AG09309 (cell line): Measurements from ENCODE around the gene DSC2.
"Not testable (repeated sequence)": the region's sequence is repeated elsewhere in the genome, so short reads cannot be mapped to it uniquely, and the experiment has no call there.

ENCODE experiments used
- DNase-seq: peaks from one replicate; pipeline ENCODE4 v3.0.0-alpha.2; 2010; ENCODE audit warnings: low read depth
- H3K4me3 ChIP-seq: 2 replicates; pipeline ENCODE4 v1.5.1; 2011; ENCODE audit warnings: mild to moderate bottlenecking, low read depth, low read length, moderate library complexity; ENCODE audit not compliant: control insufficient read depth
- TF ChIP-seq, protein P1 (sequence below): IDR thresholded peaks from 2 replicates; pipeline ENCODE4 v1.5.1; 2011; ENCODE audit warnings: mild to moderate bottlenecking, low read depth, low read length, inconsistent platforms; ENCODE audit not compliant: insufficient read depth, control insufficient read depth; ENCODE audit errors: missing control alignments

The DSC2 gene

DNA sequence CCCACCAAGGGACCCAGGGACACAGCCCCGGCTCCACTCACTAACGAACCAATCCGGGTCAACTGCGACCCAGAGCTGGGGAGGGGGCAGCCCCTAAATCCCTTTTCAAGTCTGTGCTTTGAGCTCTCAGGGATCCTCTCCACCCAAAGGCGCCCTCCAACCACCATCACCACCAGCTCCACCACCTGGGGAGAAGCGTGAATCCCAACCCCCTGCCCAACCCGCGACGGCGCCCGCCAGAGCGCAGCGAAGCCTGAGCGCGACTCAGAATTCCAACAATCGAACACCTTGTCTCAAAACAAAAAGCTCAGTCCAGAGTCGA lies 60.2 kb downstream of the DSC2 start:
- TF ChIP-seq, protein P1, sequence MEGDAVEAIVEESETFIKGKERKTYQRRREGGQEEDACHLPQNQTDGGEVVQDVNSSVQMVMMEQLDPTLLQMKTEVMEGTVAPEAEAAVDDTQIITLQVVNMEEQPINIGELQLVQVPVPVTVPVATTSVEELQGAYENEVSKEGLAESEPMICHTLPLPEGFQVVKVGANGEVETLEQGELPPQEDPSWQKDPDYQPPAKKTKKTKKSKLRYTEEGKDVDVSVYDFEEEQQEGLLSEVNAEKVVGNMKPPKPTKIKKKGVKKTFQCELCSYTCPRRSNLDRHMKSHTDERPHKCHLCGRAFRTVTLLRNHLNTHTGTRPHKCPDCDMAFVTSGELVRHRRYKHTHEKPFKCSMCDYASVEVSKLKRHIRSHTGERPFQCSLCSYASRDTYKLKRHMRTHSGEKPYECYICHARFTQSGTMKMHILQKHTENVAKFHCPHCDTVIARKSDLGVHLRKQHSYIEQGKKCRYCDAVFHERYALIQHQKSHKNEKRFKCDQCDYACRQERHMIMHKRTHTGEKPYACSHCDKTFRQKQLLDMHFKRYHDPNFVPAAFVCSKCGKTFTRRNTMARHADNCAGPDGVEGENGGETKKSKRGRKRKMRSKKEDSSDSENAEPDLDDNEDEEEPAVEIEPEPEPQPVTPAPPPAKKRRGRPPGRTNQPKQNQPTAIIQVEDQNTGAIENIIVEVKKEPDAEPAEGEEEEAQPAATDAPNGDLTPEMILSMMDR = no peak
- no peak for DNase-seq
- H3K4me3 ChIP-seq = no peak overlapping the region

- H3K4me3 ChIP-seq = no peak overlapping the region
- no peak for DNase-seq
- TF ChIP-seq, protein P1 = no peak
Measured at GRCh38 chr18:31041271-31042083, 60.7 kb downstream of the DSC2 start.

GRCh38 chr18:31040686-31041270 lies 61.4 kb downstream of the DSC2 start:
- TF ChIP-seq, protein P1 = no peak
- no peak overlapping the region for H3K4me3 ChIP-seq
- DNase-seq = no peak

DNA sequence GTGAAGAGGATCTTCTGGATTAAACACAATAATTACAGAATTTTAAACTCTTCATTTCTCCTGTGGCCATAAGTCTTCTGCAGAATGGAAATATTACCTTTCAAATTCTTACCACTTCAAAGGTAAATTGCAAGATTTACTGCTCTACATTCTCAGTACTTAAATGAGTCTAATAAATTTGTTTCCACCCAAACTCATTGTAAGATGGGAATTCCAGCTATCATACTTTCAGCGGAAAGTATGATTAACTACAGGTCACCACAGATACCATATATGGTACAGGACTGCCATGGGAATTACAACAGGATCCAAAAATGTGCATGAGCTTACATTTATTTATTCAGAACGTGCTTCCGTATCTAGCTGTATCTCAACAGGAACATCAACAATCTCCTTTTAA lies 62.8 kb downstream of the DSC2 start:
- TF ChIP-seq, protein P1 = no peak
- no peak overlapping the region for H3K4me3 ChIP-seq
- DNase-seq = no peak

DNA sequence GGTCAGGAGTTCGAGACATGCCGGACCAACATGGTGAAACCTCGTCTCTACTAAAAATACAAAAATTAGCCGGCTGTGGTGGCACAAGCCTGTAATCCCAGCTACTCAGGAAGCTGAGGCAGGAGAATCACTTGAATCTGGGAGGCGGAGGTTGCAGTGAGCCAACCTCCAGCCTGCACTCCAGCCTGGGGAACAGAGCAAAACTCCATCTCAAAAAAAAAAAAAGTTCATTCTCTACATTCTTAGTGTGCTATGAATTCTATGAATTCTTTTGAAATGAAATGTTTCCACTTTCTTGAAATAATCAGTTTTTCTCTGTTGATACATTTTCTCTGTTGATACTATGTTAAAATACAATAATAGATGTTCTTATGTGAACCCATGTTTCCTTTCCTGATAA lies 64.5 kb downstream of the DSC2 start:
- DNase-seq, H3K4me3 ChIP-seq: not testable (repeated sequence)

- DNase-seq = no peak
- no peak overlapping the region for H3K4me3 ChIP-seq
- TF ChIP-seq, protein P1 = no peak
Measured at GRCh38 chr18:31034541-31034940, 67.7 kb downstream of the DSC2 start.

GRCh38 chr18:31030574-31031278 lies 71.5 kb downstream of the DSC2 start:
- TF ChIP-seq, protein P1 = no peak
- no peak overlapping the region for H3K4me3 ChIP-seq
- no peak for DNase-seq
